Liver (tissue), 9 donors: ENCODE measurements around the gene MAD2L2. TPM values are rescaled to one million over a fixed set of nuclear protein-coding genes. Genes with fewer than 3 reads are reported as not detected.

Experiments
- DNase-seq: peaks from one replicate; pipeline ENCODE4 v3.0.0-alpha.2; 2017; ENCODE audit warnings: low spot score
- H3K27ac ChIP-seq, 2 donors: one replicate each; pipeline ENCODE4 v1.7.0; 2013; ENCODE audit warnings: inconsistent platforms in 2 of 2, low read length in 2 of 2, control low read depth in 1 of 2, low read depth in 1 of 2, mild to moderate bottlenecking in 1 of 2
- H3K27me3 ChIP-seq, 4 donors: one replicate each; pipeline versions ENCODE4 v1.6.1 to v1.7.0; 2013; ENCODE audit warnings: low read length in 3 of 4, inconsistent platforms in 1 of 4, mild to moderate bottlenecking in 1 of 4, moderate library complexity in 1 of 4; ENCODE audit not compliant: control insufficient read depth in 4 of 4, insufficient read depth in 4 of 4
- H3K36me3 ChIP-seq, 4 donors: one replicate each; pipeline versions ENCODE4 v1.6.1 to v1.7.0; 2013; ENCODE audit warnings: low read length in 3 of 4, mild to moderate bottlenecking in 3 of 4, low read depth in 1 of 4, moderate library complexity in 1 of 4; ENCODE audit not compliant: control insufficient read depth in 4 of 4, insufficient read depth in 3 of 4
- H3K4me1 ChIP-seq, 4 donors: one replicate each; pipeline versions ENCODE4 v1.6.1 to v1.7.0; 2013; ENCODE audit warnings: low read length in 3 of 4, mild to moderate bottlenecking in 3 of 4, moderate library complexity in 1 of 4; ENCODE audit not compliant: control insufficient read depth in 4 of 4, insufficient read depth in 4 of 4
- H3K4me3 ChIP-seq, 3 donors: one replicate each; pipeline versions ENCODE4 v1.6.1 to v1.7.0; 2013; ENCODE audit warnings: low read length in 3 of 3, control low read depth in 1 of 3, low read depth in 1 of 3, mild to moderate bottlenecking in 1 of 3
- H3K9ac ChIP-seq, 2 donors: one replicate each; pipeline ENCODE4 v1.7.0; 2013; ENCODE audit warnings: low read length in 2 of 2, mild to moderate bottlenecking in 2 of 2, moderate library complexity in 2 of 2, control low read depth in 1 of 2, low read depth in 1 of 2
- H3K9me3 ChIP-seq, 4 donors: one replicate each; pipeline versions ENCODE4 v1.6.1 to v1.7.0; 2013; ENCODE audit warnings: low read length in 3 of 4; ENCODE audit not compliant: control insufficient read depth in 4 of 4
- EGR1 ChIP-seq, 2 donors: IDR thresholded peaks; 2 replicates each; pipeline ENCODE4 v1.6.1; 2016 to 2018; ENCODE audit warnings: antibody characterized with exemption in 2 of 2, low read depth in 2 of 2
- FOXA1 ChIP-seq: IDR thresholded peaks from 2 replicates; pipeline ENCODE4 v1.6.1; 2016; ENCODE audit warnings: antibody characterized with exemption
- FOXA2 ChIP-seq: IDR thresholded peaks from 2 replicates; pipeline ENCODE4 v1.6.1; 2016; ENCODE audit warnings: antibody characterized with exemption
- HNF4G ChIP-seq: IDR thresholded peaks from 2 replicates; pipeline ENCODE4 v1.6.1; 2016; ENCODE audit warnings: antibody characterized with exemption
- JUND ChIP-seq, 2 donors: IDR thresholded peaks; 2 replicates each; pipeline ENCODE4 v1.6.1; 2016; ENCODE audit warnings: antibody characterized with exemption in 2 of 2
- MAX ChIP-seq: IDR thresholded peaks from 2 replicates; pipeline ENCODE4 v1.6.1; 2016; ENCODE audit warnings: antibody characterized with exemption
- RAD21 ChIP-seq, 2 donors: IDR thresholded peaks; 2 replicates each; pipeline ENCODE4 v1.6.1; 2016; ENCODE audit warnings: antibody characterized with exemption in 2 of 2, mild to moderate bottlenecking in 2 of 2
- REST ChIP-seq: IDR thresholded peaks from 2 replicates; pipeline ENCODE4 v1.6.1; 2016; ENCODE audit warnings: antibody characterized with exemption, mild to moderate bottlenecking
- RXRA ChIP-seq, 2 donors: IDR thresholded peaks; 2 replicates each; pipeline ENCODE4 v1.6.1; 2017 to 2018; ENCODE audit warnings: antibody characterized with exemption in 2 of 2, mild to moderate bottlenecking in 1 of 2
- SP1 ChIP-seq: IDR thresholded peaks from 2 replicates; pipeline ENCODE4 v1.6.1; 2018; ENCODE audit warnings: antibody characterized with exemption, mild to moderate bottlenecking
- TAF1 ChIP-seq: conservative IDR thresholded peaks from 2 replicates; pipeline ENCODE4 v1.6.1; 2016; ENCODE audit warnings: antibody characterized with exemption, mild to moderate bottlenecking
- YY1 ChIP-seq: IDR thresholded peaks from 2 replicates; pipeline ENCODE4 v1.6.1; 2016; ENCODE audit warnings: antibody characterized with exemption, mild to moderate bottlenecking
- ZBTB33 ChIP-seq: IDR thresholded peaks from 2 replicates; pipeline ENCODE4 v1.6.1; 2016; ENCODE audit warnings: antibody characterized with exemption
- WGBS: extraction: QIAGEN DNeasy Blood & Tissue Kit; methylation state at CpG from one replicate; pipeline ENCODE4 v1.1.7; 2013; 5-methylcytosine and 5-hydroxymethylcytosine counted together
- polyA plus RNA-seq, 2 donors: library from polyadenylated mRNA; stranded (reverse) in 1 of 2; unstranded in 1 of 2; fragments of 200-250 nt in 1 of 2; fragments of >200 nt in 1 of 2; fragmentation: Nextera tagmentation in 1 of 2; extraction: Ambion mirVana in 1 of 2; gene quantifications; one replicate each; pipeline versions ENCODE4 v1.2.1 to v1.2.3, GENCODE V29; 2013 to 2015
- total RNA-seq, 2 donors: library from RNA; depleted of rRNA; stranded (reverse); fragments of >200 nt; gene quantifications; one replicate each; pipeline ENCODE4 v1.2.3, GENCODE V29; 2014
- donor health status: healthy.
- donor health status: healthy.
- donor health status: healthy.
- donor health status: healthy.
- donor health status: healthy.

Gene MAD2L2
- total and polyA plus RNA-seq, 4 donors = 17.5 to 43.1 (median 31.9) TPM

DNA sequence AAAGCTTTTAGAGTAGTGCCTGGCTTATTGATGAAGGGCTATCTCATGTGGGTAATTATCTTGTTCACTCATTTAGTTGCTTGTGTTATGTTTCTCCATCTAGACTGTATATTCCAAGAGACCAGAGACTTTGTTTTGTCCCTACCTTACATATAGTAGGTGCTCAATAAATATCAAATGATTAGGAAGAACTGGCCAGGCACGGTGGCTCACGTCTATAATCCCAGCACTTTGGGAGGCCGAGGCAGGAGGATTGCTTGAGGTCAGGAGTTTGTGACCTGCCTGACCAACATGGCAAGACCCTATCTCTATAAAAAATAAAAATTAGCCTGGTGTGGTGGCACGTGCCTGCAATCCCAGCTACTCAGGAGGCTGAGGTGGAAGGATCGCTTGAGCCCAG, 35.7 kb downstream of the MAD2L2 start (continued):
- TF ChIP-seq REST (no peak), FOXA1 (no peak), ZBTB33 (no peak), FOXA2 (no peak), RAD21 (IDR thresholded peaks at IDR 0.05) (no peak), YY1 (no peak)

DNA sequence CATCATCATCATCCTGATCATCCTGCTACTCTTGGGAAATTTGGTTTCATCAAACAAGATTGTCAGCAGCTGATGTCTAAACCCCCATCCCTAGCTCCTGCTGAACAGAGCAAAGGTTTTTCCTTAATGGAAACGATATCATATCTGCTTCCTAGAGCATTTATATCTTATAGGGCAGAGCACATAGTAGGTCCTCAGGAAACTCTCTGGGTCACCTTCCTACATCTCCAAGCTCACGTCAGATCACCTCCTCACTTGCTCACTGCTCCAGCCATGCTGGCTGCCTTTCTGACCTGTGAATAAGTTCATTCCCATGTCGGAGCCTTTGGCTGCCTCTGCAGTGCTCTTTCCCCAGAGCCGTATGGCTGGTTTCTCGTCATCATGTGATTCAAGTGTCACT, 37.2 kb downstream of the MAD2L2 start:
- 74% methylated on average over 5 of the region's 5 CpGs for WGBS
- Histone ChIP-seq H3K4me1 (peaks cover 5 to 11% (median 8%) of the 10 kb centered on the region in 4 donors), H3K27me3 (no peaks in the 10 kb centered on the region), H3K9ac (no peak overlapping the region), H3K9me3 (no peaks in the 10 kb centered on the region), H3K36me3 (no peaks in the 10 kb centered on the region), H3K4me3 (no peak overlapping the region), H3K27ac (no peak overlapping the region)
- no peak for DNase-seq
- no peak for TF ChIP-seq JUND (IDR thresholded peaks at IDR 0.05)
- no peak for TF ChIP-seq FOXA2
- no peak for TF ChIP-seq RXRA (IDR thresholded peaks at IDR 0.05)
- TF ChIP-seq RAD21 (IDR thresholded peaks at IDR 0.05) = no peak
- no peak for TF ChIP-seq FOXA1
- no peak for TF ChIP-seq REST
- no peak for TF ChIP-seq YY1
- no peak for TF ChIP-seq HNF4G
- TF ChIP-seq EGR1 (IDR thresholded peaks at IDR 0.05; ENCODE audit: low read depth in 2 of 2) = no peak
- TF ChIP-seq MAX = no peak
- TF ChIP-seq SP1 = no peak
- TF ChIP-seq TAF1 = no peak
